ENCODE results near the gene CKM. TPM values are rescaled to one million over a fixed set of nuclear protein-coding genes. Genes with fewer than 3 reads are reported as not detected.
"Not testable (repeated sequence)": the region's sequence is repeated elsewhere in the genome, so short reads cannot be mapped to it uniquely, and the experiment has no call there.

CKM gene
- polyA plus RNA-seq, 2 of the 4 experiments (the other 2 are of a cell fraction) = not detected

GRCh38 chr19:45314708-45315245 lies 7.9 kb downstream of the CKM start (continued):
- TF ChIP-seq CBX2 (IDR thresholded peaks at IDR 0.05; ENCODE audit: borderline replicate concordance, low read depth) = no peak

- CTCF ChIA-PET = interaction anchor here (0.6 kb wide), 1 partner anchor 192 kb away, joined by 3 read pairs; no protein-coding TSS in a partner anchor
- ATAC-seq; H3K4me3 ChIP-seq; H3K9me3 ChIP-seq; H3K27ac ChIP-seq; H3K4me2 ChIP-seq; DNase-seq (ENCODE audit: low read depth in 1 of 2, low spot score in 1 of 2); H3K4me1 ChIP-seq; POLR2A ChIA-PET; FAIRE-seq: not testable (repeated sequence)
- 88% methylated on average over 14 of the region's 14 CpGs for WGBS (ENCODE audit: missing lambda C conversion rate)
Measured at GRCh38 chr19:45312285-45312684, 10.4 kb downstream of the CKM start.

GRCh38 chr19:45311621-45312020 lies 11.1 kb downstream of the CKM start:
- TF ChIP-seq RFX5 (IDR thresholded peaks at IDR 0.05) = no peak
- TF ChIP-seq MYC (IDR thresholded peaks at IDR 0.05; ENCODE audit: borderline replicate concordance, low read length) = no peak
- TF ChIP-seq CBX2 (IDR thresholded peaks at IDR 0.05; ENCODE audit: borderline replicate concordance, low read depth) = no peak
- no peak for TF ChIP-seq JUN (IDR thresholded peaks at IDR 0.05)
- no peak for TF ChIP-seq ZFP36 (IDR thresholded peaks at IDR 0.05; ENCODE audit: borderline replicate concordance, partially characterized antibody)
- no peak for TF ChIP-seq RARB (CRISPR knock-in tag; IDR thresholded peaks at IDR 0.05)
- TF ChIP-seq CHD4 (IDR thresholded peaks at IDR 0.05; ENCODE audit: borderline replicate concordance) = no peak
- no peak for TF ChIP-seq CBX8 (IDR thresholded peaks at IDR 0.05)
- no peak for TF ChIP-seq JUNB (IDR thresholded peaks at IDR 0.05)
- TF ChIP-seq ZNF302 (CRISPR knock-in tag; IDR thresholded peaks at IDR 0.05) = no peak
- no peak for TF ChIP-seq HOXB13 (CRISPR knock-in tag; IDR thresholded peaks at IDR 0.05; ENCODE audit: low read depth)
- TF ChIP-seq HMGXB4 (CRISPR knock-in tag; IDR thresholded peaks at IDR 0.05; ENCODE audit: borderline replicate concordance) = no peak
- no peak for TF ChIP-seq REST (IDR thresholded peaks at IDR 0.05)
- no peak for TF ChIP-seq NR3C1 (IDR thresholded peaks at IDR 0.05)
- TF ChIP-seq RCOR1 (IDR thresholded peaks at IDR 0.05; ENCODE audit: low read depth, low read length) = no peak
- Histone ChIP-seq H3K4me1 (no peaks in the 10 kb centered on the region), H3K9me3 (no peaks in the 10 kb centered on the region), H3K4me3 (no peak overlapping the region), H3K4me2 (no peak overlapping the region), H3K27ac (no peak overlapping the region)
- ATAC-seq (no peak), FAIRE-seq (no peak), DNase-seq (ENCODE audit: low read depth in 1 of 2, low spot score in 1 of 2) (no peak)
- ChIA-PET CTCF (no interaction called here), POLR2A (no interaction called here)
- 69% methylated on average over 16 of the region's 18 CpGs for WGBS (ENCODE audit: missing lambda C conversion rate)

GRCh38 chr19:45309322-45309721 lies 13.4 kb downstream of the CKM start:
- DNase-seq (ENCODE audit: low read depth in 1 of 2, low spot score in 1 of 2); H3K9me3 ChIP-seq; H3K27ac ChIP-seq; H3K4me1 ChIP-seq; H3K4me3 ChIP-seq; ATAC-seq; H3K4me2 ChIP-seq; CTCF ChIA-PET; FAIRE-seq; POLR2A ChIA-PET: not testable (repeated sequence)
- WGBS (ENCODE audit: missing lambda C conversion rate) = 86% methylated on average over 7 of the region's 8 CpGs
